Measurements from ENCODE around the gene CIAO3.

CIAO3 gene

DNA sequence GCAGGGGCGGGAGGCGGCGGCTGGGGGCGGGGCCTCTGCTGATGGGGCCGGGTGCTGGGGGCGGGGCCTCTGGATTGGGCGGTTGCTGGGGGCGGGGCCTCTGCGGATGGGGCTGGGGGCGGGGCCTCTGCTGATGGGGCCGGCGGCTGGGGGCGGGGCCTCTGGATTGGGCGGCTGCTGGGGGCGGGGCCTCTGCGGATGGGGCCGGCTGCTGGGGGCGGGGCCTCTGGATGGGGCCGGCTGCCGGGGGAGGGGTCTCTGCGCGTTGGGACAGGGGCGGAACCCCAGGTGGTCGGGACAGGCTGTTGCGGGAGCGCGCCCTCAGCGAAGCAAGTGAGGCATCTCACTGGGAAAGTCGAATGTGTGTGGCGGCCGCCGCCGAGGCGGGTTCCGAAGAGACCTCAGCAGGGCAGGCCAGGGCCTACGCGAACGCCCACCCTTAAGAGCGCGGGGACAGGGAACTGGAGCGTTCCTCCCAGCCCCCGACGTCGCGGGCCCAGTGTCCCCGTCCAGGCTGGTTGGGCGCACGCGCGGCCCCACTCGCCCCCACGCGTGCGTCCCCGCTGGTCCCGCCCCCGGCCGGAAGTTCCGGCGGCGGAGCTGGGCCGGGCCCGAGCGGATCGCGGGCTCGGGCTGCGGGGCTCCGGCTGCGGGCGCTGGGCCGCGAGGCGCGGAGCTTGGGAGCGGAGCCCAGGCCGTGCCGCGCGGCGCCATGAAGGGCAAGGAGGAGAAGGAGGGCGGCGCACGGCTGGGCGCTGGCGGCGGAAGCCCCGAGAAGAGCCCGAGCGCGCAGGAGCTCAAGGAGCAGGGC lies 60.8 kb downstream of the CIAO3 start, which contains the start of gene STUB1:
STUB1 (plus strand) TSS at position 597 of the 811 bp plus-strand sequence; CDS start at position 713, 116 bp downstream.
- peak; percentile 66 to 88 (median 84) for DNase-seq (ENCODE audit: low read depth in 4 of 4, low spot score in 1 of 4)

Data from stimulated activated CD4-positive, alpha-beta T cell treated with anti-CD3 and anti-CD28 coated beads, Interleukin-1b, Interleukin-23, amount 100 ng/mL, for 24 hours (primary cell).